HG03108 (cell line): ENCODE data around the gene JUNB.

ENCODE experiments used
- ATAC-seq: cut with Tn5 transposase; IDR thresholded peaks from one replicate; pipeline ENCODE4 v1.9.1; 2021; ENCODE audit warnings: moderate library complexity; ENCODE audit not compliant: unreplicated experiment

The JUNB gene

GRCh38 chr19:12791345-12792050 is at the start of gene JUNB:
TSS of gene JUNB (plus strand) at chr19:12791486. CDS start at chr19:12791772, 286 bp downstream.
- peak; percentile 30 for ATAC-seq

GRCh38 chr19:12745166-12745897 is 46.0 kb upstream of the JUNB start:
- no peak for ATAC-seq

GRCh38 chr19:12748489-12748888 is 42.8 kb upstream of the JUNB start:
- ATAC-seq = no peak

GRCh38 chr19:12749938-12750521 is 41.3 kb upstream of the JUNB start:
- ATAC-seq = no peak

GRCh38 chr19:12750851-12751250 is 40.4 kb upstream of the JUNB start:
- ATAC-seq = no peak

GRCh38 chr19:12751635-12752034 is 39.7 kb upstream of the JUNB start, which contains the start of gene BEST2:
TSS of gene BEST2 (plus strand) at chr19:12751791. CDS start at chr19:12752593, 802 bp downstream.
- ATAC-seq = no peak

- no peak for ATAC-seq
These were observed 39.1 kb upstream of the JUNB start for GRCh38 chr19:12752056-12752781.

- ATAC-seq = no peak
These were observed 36.7 kb upstream of the JUNB start for GRCh38 chr19:12754465-12755196.

GRCh38 chr19:12756150-12756883 is 35.0 kb upstream of the JUNB start:
- ATAC-seq = no peak

- ATAC-seq = no peak
These were observed 33.6 kb upstream of the JUNB start for GRCh38 chr19:12757544-12758274.

GRCh38 chr19:12759686-12760085 is 31.6 kb upstream of the JUNB start:
- no peak for ATAC-seq

GRCh38 chr19:12763100-12763499 is 28.2 kb upstream of the JUNB start:
- ATAC-seq = no peak

- no peak for ATAC-seq
These were observed 26.6 kb upstream of the JUNB start for GRCh38 chr19:12764698-12765097.

- ATAC-seq = peak; percentile 47
These were observed 25.2 kb upstream of the JUNB start for GRCh38 chr19:12766051-12766521.

- no peak for ATAC-seq
These were observed 24.1 kb upstream of the JUNB start for GRCh38 chr19:12767150-12767549.

- ATAC-seq = no peak
These were observed 23.6 kb upstream of the JUNB start for GRCh38 chr19:12767666-12768065.

GRCh38 chr19:12769689-12770088 is 21.6 kb upstream of the JUNB start:
- ATAC-seq = no peak

GRCh38 chr19:12770922-12771321 is 20.4 kb upstream of the JUNB start:
- ATAC-seq = no peak

- no peak for ATAC-seq
These were observed 19.0 kb upstream of the JUNB start for GRCh38 chr19:12772323-12772722.
